Heart right ventricle (tissue), 16 donors: ENCODE data around the gene HAPLN3. TPM values are rescaled to one million over a fixed set of nuclear protein-coding genes. Genes with fewer than 3 reads are reported as not detected.

Experiments used
- ATAC-seq, 8 donors: fragments of 200-7000 bp; cut with Tn5 transposase; one replicate each; pipeline ENCODE4 v1.9.1; 2020; ENCODE audit warnings: mild to moderate bottlenecking in 8 of 8, moderate library complexity in 8 of 8, moderate number of reproducible peaks in 1 of 8
- DNase-seq, 2 donors: peaks; one replicate each; pipeline ENCODE4 v3.0.0-alpha.2; 2020
- H3K27ac ChIP-seq, 10 donors: fragments of 200-600 bp; sonication (generic) in 2 of 10; one replicate each; pipeline versions ENCODE4 v1.5.0 to v1.8.0; 2020 to 2022; ENCODE audit warnings: mild to moderate bottlenecking in 3 of 10
- H3K27me3 ChIP-seq, 7 donors: fragments of 200-600 bp; one replicate each; pipeline ENCODE4 v1.8.0; 2021 to 2022; ENCODE audit warnings: mild to moderate bottlenecking in 2 of 7
- H3K36me3 ChIP-seq, 9 donors: fragments of 200-600 bp; sonication (generic) in 1 of 9; one replicate each; pipeline versions ENCODE4 v1.5.0 to v1.8.0; 2020 to 2022; ENCODE audit warnings: mild to moderate bottlenecking in 2 of 9
- H3K4me1 ChIP-seq, 9 donors: fragments of 200-600 bp; sonication (generic) in 1 of 9; one replicate each; pipeline versions ENCODE4 v1.5.0 to v1.8.0; 2020 to 2022; ENCODE audit warnings: mild to moderate bottlenecking in 4 of 9
- H3K4me3 ChIP-seq, 10 donors: fragments of 200-600 bp; sonication (generic) in 2 of 10; one replicate each; pipeline versions ENCODE4 v1.5.0 to v1.8.0; 2020 to 2022; ENCODE audit warnings: mild to moderate bottlenecking in 7 of 10, moderate library complexity in 2 of 10
- H3K9me3 ChIP-seq, 11 donors: fragments of 200-600 bp in 10 of 11; sonication (generic) in 2 of 11; one replicate each; pipeline versions ENCODE4 v1.5.0 to v1.8.0; 2013 to 2022; ENCODE audit warnings: mild to moderate bottlenecking in 2 of 11, control low read depth in 1 of 11, moderate library complexity in 1 of 11
- WGBS, 2 donors: extraction: QIAGEN DNeasy Blood & Tissue Kit; methylation state at CpG; one replicate each; pipeline ENCODE4 v1.1.7; 2013; ENCODE audit warnings: inconsistent platforms in 1 of 2; 5-methylcytosine and 5-hydroxymethylcytosine counted together
- intact Hi-C, 10 donors: fragments of 100-400 bp; cut with DNase I; formaldehyde crosslinking; loops; one replicate each; pipeline versions ENCODE4 v1.11.1 to v1.14.2; 2022
- polyA plus RNA-seq, 2 donors: library from polyadenylated mRNA; stranded (reverse); fragments of 200-250 nt; gene quantifications; one replicate each; pipeline ENCODE4 v1.2.3, GENCODE V29; 2013
- total RNA-seq, 10 donors: library from RNA; stranded (reverse); fragmentation: NEBNext Ultra II Directional in 3 of 10; extraction: Animal tissue kit (Norgen Biotek cat#: 25700) in 3 of 10; gene quantifications; one replicate each; pipeline versions ENCODE4 v1.2.1 to v1.2.4, GENCODE V29; 2021 to 2023
- TF ChIP-seq, protein P1 (sequence below), 9 donors: fragments of 200-600 bp; sonication (generic) in 2 of 9; IDR thresholded peaks; one replicate each; pipeline versions ENCODE4 v1.5.0 to v1.8.0; 2021 to 2022; ENCODE audit warnings: antibody characterized with exemption in 9 of 9, mild to moderate bottlenecking in 5 of 9, moderate library complexity in 1 of 9
- donor health status: Arrhythmogenic right ventricular cardiomyopathy.
- donor health status: ischemic (EF 13 %, LVEDD 7.1; RV severe dilation, severe dysfunction).
- donor health status: healthy with polysubstance abuse.
- donor health status: DM: no; HTN: yes; CAD: no.
- donor health status: DM: no; HTN: no; CAD: no.
- donor health status: ischemic (EF 25% LVEDD 6.9; RV normal size, moderate dysfunction).
- donor health status: ischemic (EF 25% LVEDD 5.7; RV mildly dilated, moderate dysfunction).
- donor health status: healthy.
- donor health status: DM: yes; HTN: yes; CAD: no.
- donor health status: Ischemic cardiomyopathy.
- donor health status: ischemic (EF 35%, LVEDD 5.7; RV mildly dilated, moderate dysfunction).
- donor health status: nonischemic (EF 11% LVEDD 7.7; RV severe dilation, severe dysfunction).
- donor health status: DM: yes; HTN: yes; CAD: no.
- donor health status: PGD.
- donor health status: ischemic (EF 29% LVEDD 5.4; RV normal size, mild dysfunction).
- donor health status: nonischemic (EF 23%, LVEDD 6.1; RV moderate dilation, normal function).

The HAPLN3 gene
- total and polyA plus RNA-seq, 12 donors, result 1.2 to 25.8 (median 3.8) TPM

DNA sequence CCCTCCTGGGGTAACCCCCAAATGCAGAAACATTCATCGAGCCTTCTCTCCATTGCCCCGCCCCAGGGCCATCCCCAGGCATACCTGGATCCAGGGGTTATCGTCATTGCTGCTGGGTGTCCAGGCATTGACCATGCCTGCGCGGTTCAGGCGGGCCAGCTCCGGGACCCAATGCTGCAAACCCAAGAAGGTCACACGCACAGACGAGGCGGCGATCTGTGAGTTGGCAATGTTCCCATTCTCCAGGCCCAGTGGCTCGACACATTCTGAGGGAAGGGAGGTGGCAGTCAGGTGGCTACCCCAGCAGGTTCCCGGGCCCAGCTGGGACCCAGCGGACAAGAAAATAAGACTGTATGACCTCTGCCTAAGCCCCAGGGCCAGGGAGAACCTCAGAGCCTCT lies 11.8 kb upstream of the HAPLN3 start:
- TF ChIP-seq, protein P1, sequence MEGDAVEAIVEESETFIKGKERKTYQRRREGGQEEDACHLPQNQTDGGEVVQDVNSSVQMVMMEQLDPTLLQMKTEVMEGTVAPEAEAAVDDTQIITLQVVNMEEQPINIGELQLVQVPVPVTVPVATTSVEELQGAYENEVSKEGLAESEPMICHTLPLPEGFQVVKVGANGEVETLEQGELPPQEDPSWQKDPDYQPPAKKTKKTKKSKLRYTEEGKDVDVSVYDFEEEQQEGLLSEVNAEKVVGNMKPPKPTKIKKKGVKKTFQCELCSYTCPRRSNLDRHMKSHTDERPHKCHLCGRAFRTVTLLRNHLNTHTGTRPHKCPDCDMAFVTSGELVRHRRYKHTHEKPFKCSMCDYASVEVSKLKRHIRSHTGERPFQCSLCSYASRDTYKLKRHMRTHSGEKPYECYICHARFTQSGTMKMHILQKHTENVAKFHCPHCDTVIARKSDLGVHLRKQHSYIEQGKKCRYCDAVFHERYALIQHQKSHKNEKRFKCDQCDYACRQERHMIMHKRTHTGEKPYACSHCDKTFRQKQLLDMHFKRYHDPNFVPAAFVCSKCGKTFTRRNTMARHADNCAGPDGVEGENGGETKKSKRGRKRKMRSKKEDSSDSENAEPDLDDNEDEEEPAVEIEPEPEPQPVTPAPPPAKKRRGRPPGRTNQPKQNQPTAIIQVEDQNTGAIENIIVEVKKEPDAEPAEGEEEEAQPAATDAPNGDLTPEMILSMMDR (IDR thresholded peaks at IDR 0.05), result no peak
- peak overlapping the region in 8 of 10 donors; percentile 4 to 97 (median 76) for H3K27ac ChIP-seq
- peaks cover 0 to 75% (median 24%) of the 10 kb centered on the region in 9 donors for H3K36me3 ChIP-seq
- H3K4me3 ChIP-seq, result no peak overlapping the region
- DNase-seq (no peak), ATAC-seq (peak in 1 of 8 donors; percentile 3)
- H3K9me3 ChIP-seq, result no peaks in the 10 kb centered on the region
- WGBS, 2 donors, result 65 to 68% methylated on average over 14 of the region's 14 CpGs
- H3K4me1 ChIP-seq, result peaks cover 32 to 98% (median 67%) of the 10 kb centered on the region in 9 donors
- intact Hi-C loops, result loop anchor here in 7 of 10 donors (5.0 to 10.0 kb wide), 4 partner anchors 95 to 338 kb away; partner anchors contain the start of gene FANCI (in 1 of the 7)
- H3K27me3 ChIP-seq, result no peaks in the 10 kb centered on the region

DNA sequence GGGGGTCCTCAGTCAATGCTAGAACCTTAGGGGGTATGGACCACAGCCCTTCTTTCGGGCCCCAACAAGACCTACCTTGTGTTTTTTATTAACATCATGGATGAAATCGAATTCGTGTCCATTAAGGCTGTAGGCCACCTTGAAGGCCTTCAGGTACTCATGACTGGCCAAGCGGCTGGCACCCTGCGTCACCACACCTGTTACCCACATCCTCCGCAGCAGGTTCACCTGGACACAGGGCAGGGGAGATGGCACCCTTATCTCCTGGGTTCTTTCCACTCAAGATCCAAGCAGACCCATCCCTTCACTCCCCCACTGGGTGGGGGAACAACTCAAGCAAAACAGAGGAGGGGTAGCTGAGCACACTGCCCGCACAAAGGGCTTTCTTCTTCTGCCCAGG lies 11.2 kb upstream of the HAPLN3 start:
- Histone ChIP-seq H3K36me3 (peaks cover 0 to 81% (median 29%) of the 10 kb centered on the region in 9 donors), H3K4me1 (peaks cover 32 to 98% (median 68%) of the 10 kb centered on the region in 9 donors), H3K27me3 (no peaks in the 10 kb centered on the region), H3K4me3 (no peak overlapping the region), H3K9me3 (no peaks in the 10 kb centered on the region), H3K27ac (peak overlapping the region in 3 of 10 donors; percentile 58 to 97 (median 93))
- ATAC-seq (no peak), DNase-seq (no peak)
- 97% methylated on average over 7 of the region's 7 CpGs for WGBS, 2 donors
- intact Hi-C loops, result loop anchor here in 7 of 10 donors (5.0 to 10.0 kb wide), 4 partner anchors 96 to 338 kb away; partner anchors contain the start of gene FANCI (in 1 of the 7)
- TF ChIP-seq, protein P1 (IDR thresholded peaks at IDR 0.05), result no peak

DNA sequence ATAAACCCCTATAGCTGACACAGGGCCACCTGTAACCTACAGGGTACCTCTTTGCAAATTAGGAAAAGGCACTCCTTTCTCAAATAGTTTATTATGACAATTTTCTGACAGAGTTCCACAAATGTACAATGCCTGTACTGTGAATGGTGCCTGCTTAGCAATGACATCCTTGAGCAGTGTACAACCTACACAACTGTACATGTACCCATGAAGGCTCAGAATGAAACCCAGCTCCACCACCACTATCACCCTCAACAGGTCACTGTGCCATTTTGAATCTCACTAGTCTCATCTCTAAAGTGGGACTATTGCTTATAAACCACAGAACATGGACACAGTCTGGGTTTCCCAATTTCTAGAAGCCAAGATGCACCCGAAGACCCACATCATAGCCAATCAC lies 10.8 kb upstream of the HAPLN3 start:
- intact Hi-C loops, result loop anchor here in 7 of 10 donors (5.0 to 10.0 kb wide), 4 partner anchors 96 to 339 kb away; partner anchors contain the start of gene FANCI (in 1 of the 7)
- peaks cover 0 to 85% (median 30%) of the 10 kb centered on the region in 9 donors for H3K36me3 ChIP-seq
- H3K4me1 ChIP-seq, result peaks cover 32 to 99% (median 66%) of the 10 kb centered on the region in 9 donors

DNA sequence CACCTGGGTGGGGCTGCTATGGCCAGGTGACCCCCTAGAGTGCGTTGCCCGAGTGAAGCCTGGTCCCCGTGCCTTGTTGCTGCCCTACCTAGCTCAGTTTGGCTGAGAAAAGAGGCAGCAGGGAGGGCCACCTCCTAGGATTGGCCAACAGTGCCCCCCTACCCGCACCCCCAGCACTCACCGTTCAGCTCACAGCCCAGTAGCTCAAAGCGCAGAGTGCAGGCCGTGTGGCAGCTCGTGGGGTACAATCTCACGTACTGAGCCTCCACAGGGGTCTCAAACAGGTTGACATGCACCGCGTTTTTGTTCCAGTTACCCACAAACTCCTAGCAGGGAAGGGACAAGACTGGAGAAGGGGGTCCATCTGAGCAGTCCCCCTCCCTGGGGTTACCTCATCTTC lies 10.2 kb upstream of the HAPLN3 start:
- no peak for ATAC-seq

More for the DNA sequence above, 10.8 kb upstream of the HAPLN3 start:
- Histone ChIP-seq H3K4me3 (no peak overlapping the region), H3K27ac (peak overlapping the region in 5 of 10 donors; percentile 22 to 93 (median 35)), H3K27me3 (no peaks in the 10 kb centered on the region), H3K9me3 (no peaks in the 10 kb centered on the region)
- TF ChIP-seq, protein P1 (IDR thresholded peaks at IDR 0.05), result no peak
- DNase-seq, result no peak
- ATAC-seq, result no peak
- WGBS, 2 donors, result 100% methylated on average over 1 of the region's 1 CpG

More for the DNA sequence above, 10.2 kb upstream of the HAPLN3 start:
- DNase-seq, result no peak
- Histone ChIP-seq H3K4me1 (peaks cover 33 to 95% (median 61%) of the 10 kb centered on the region in 9 donors), H3K9me3 (no peaks in the 10 kb centered on the region), H3K36me3 (peaks cover 0 to 88% (median 30%) of the 10 kb centered on the region in 9 donors), H3K4me3 (no peak overlapping the region), H3K27ac (peak overlapping the region in 9 of 10 donors; percentile 22 to 93 (median 35)), H3K27me3 (no peaks in the 10 kb centered on the region)
- TF ChIP-seq, protein P1 (IDR thresholded peaks at IDR 0.05), result no peak
- intact Hi-C loops, result loop anchor here in 9 of 10 donors (2.0 to 10.0 kb wide), 7 partner anchors 97 to 339 kb away; partner anchors contain the start of gene FANCI (in 1 of the 9)
- 85 to 87% methylated on average over 11 of the region's 11 CpGs for WGBS, 2 donors
